Nephron (organoid): Measurements from ENCODE around the gene EIF2AK2.
A peak's percentile ranks its signal among the peaks of the same experiment; 100 is the strongest.
"Not testable (repeated sequence)": the region's sequence is repeated elsewhere in the genome, so short reads cannot be mapped to it uniquely, and the experiment has no call there.

ENCODE experiments used
- H3K27ac Mint-ChIP-seq, 3 experiments: 2 replicates each; pipeline ENCODE4 v1.8.0; 2020; ENCODE audit warnings: mixed read lengths in 3 of 3, mild to moderate bottlenecking in 2 of 3, moderate library complexity in 1 of 3
- H3K27me3 Mint-ChIP-seq: 2 replicates; pipeline ENCODE4 v1.8.0; 2021; ENCODE audit warnings: low read depth, mild to moderate bottlenecking, moderate library complexity, mixed read lengths
- H3K36me3 Mint-ChIP-seq: 2 replicates; pipeline ENCODE4 v1.8.0; 2020; ENCODE audit warnings: low read depth, mixed read lengths
- H3K4me1 Mint-ChIP-seq: 2 replicates; pipeline ENCODE4 v1.8.0; 2020; ENCODE audit warnings: mixed read lengths
- H3K4me3 Mint-ChIP-seq, 3 experiments: 2 replicates each; pipeline ENCODE4 v1.8.0; 2020; ENCODE audit warnings: mild to moderate bottlenecking in 3 of 3, mixed read lengths in 3 of 3, moderate library complexity in 2 of 3
- H3K9me3 Mint-ChIP-seq: 2 replicates; pipeline ENCODE4 v1.8.0; 2020; ENCODE audit warnings: mixed read lengths
- TF ChIP-seq, protein P1 (sequence below), 3 experiments: fragments of 200-600 bp; sonication (generic); IDR thresholded peaks; one replicate each; pipeline ENCODE4 v1.5.0; 2021; ENCODE audit warnings: antibody characterized with exemption in 3 of 3; ENCODE audit not compliant: unreplicated experiment in 3 of 3

EIF2AK2 gene

DNA sequence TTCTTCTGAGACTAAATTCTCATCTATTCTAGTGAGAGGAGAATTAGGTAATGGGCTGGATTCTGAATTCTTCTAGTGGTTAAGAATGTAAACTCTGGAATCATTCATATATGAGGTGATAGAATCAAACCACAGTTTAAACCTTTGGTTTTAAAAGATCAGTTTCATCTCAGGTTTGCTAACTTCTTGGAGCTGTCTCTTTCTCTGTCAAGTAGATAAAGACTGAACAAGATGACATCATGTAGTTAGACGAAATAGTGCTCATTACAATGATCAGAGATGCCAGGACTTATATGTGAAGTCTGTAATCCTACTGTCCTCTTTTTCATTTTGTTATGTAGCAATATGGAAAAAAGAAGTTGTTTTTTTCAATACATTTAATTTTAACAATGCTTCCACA lies 44.4 kb upstream of the EIF2AK2 start:
- TF ChIP-seq, protein P1, sequence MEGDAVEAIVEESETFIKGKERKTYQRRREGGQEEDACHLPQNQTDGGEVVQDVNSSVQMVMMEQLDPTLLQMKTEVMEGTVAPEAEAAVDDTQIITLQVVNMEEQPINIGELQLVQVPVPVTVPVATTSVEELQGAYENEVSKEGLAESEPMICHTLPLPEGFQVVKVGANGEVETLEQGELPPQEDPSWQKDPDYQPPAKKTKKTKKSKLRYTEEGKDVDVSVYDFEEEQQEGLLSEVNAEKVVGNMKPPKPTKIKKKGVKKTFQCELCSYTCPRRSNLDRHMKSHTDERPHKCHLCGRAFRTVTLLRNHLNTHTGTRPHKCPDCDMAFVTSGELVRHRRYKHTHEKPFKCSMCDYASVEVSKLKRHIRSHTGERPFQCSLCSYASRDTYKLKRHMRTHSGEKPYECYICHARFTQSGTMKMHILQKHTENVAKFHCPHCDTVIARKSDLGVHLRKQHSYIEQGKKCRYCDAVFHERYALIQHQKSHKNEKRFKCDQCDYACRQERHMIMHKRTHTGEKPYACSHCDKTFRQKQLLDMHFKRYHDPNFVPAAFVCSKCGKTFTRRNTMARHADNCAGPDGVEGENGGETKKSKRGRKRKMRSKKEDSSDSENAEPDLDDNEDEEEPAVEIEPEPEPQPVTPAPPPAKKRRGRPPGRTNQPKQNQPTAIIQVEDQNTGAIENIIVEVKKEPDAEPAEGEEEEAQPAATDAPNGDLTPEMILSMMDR (IDR thresholded peaks at IDR 0.05; ENCODE audit: unreplicated experiment in 3 of 3): no peak
- no peaks in the 10 kb centered on the region for H3K27me3 Mint-ChIP-seq
- H3K4me1 Mint-ChIP-seq: no peaks in the 10 kb centered on the region
- H3K9me3 Mint-ChIP-seq: peaks cover 14% of the 10 kb centered on the region
- H3K36me3 Mint-ChIP-seq: peaks cover 50% of the 10 kb centered on the region
- no peak overlapping the region for H3K27ac Mint-ChIP-seq
- no peak overlapping the region for H3K4me3 Mint-ChIP-seq

GRCh38 chr2:37198681-37199065 lies 41.9 kb upstream of the EIF2AK2 start:
- TF ChIP-seq, protein P1 (IDR thresholded peaks at IDR 0.05; ENCODE audit: unreplicated experiment in 3 of 3): no peak
- no peaks in the 10 kb centered on the region for H3K4me1 Mint-ChIP-seq
- peaks cover 2% of the 10 kb centered on the region for H3K9me3 Mint-ChIP-seq

DNA sequence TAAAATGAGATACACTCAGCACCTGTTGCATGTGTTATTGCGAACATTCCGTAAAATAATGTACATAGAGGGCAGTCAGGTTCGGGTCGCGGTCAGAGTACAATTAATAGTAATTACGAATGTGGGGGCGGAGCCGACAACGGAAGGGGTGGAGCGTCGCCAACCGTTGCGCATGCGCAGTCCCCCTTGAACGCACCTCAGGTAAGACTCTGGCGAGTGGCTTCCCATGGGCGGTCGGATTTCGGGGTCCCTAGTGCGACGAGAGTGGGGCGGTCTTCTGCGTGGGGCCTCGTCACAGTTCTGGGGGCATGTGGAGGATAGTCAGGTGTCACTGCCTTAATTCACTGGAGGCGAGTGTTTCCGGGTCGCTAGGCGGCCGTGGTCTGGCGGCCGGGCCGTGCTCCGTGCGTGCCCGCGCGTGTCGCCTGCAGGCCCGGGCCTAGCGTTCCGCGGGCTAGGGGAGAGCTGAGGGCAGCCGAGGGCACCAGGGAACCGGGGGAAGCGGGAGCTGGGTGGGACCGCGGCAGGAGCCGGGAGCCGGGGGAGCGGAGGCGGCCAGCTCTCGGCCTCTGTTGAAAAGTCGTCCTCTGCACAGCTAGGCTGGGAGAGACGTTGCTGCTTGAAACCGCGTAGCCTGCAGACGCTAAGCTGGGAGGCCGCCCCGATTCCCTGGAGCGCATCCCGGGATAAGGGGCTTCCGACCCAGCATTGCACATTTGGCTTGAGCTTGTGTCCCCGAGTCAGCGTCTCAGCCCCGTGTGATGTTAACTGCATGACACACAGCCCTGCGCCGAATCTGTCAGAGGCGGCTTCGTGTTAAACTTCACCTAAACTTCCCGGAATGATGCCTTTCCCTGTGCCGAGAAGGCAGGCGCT lies 39.8 kb upstream of the EIF2AK2 start, which contains the start of gene CEBPZOS:
CEBPZOS (plus strand) TSS at position 177 of the 876 bp plus-strand sequence. CDS start 3,209 bp downstream, outside the sequence.
- TF ChIP-seq, protein P1 (IDR thresholded peaks at IDR 0.05; ENCODE audit: unreplicated experiment in 3 of 3): no peak
- no peaks in the 10 kb centered on the region for H3K9me3 Mint-ChIP-seq

More at GRCh38 chr2:37198681-37199065, 41.9 kb upstream of the EIF2AK2 start:
- Mint-ChIP-seq H3K27ac (no peak overlapping the region), H3K36me3 (peaks cover 24% of the 10 kb centered on the region), H3K27me3 (no peaks in the 10 kb centered on the region), H3K4me3 (no peak overlapping the region)

GRCh38 chr2:37195862-37196319 lies 39.1 kb upstream of the EIF2AK2 start:
- H3K4me1 Mint-ChIP-seq, H3K27me3 Mint-ChIP-seq, H3K36me3 Mint-ChIP-seq, H3K9me3 Mint-ChIP-seq, H3K27ac Mint-ChIP-seq: not testable (repeated sequence)
- H3K4me3 Mint-ChIP-seq: peak overlapping the region in 2 of 3 experiments; percentile 74 to 79

More for the DNA sequence above, 39.8 kb upstream of the EIF2AK2 start, which contains the start of gene CEBPZOS:
- Mint-ChIP-seq H3K27ac (peak within 1 kb of the TSS in 1 of 3 experiments; percentile 70), H3K4me1 (no peaks in the 10 kb centered on the region), H3K4me3 (peak within 1 kb of the TSS; percentile 65 to 79 (median 74)), H3K36me3 (peaks cover 9% of the 10 kb centered on the region), H3K27me3 (no peaks in the 10 kb centered on the region)

DNA sequence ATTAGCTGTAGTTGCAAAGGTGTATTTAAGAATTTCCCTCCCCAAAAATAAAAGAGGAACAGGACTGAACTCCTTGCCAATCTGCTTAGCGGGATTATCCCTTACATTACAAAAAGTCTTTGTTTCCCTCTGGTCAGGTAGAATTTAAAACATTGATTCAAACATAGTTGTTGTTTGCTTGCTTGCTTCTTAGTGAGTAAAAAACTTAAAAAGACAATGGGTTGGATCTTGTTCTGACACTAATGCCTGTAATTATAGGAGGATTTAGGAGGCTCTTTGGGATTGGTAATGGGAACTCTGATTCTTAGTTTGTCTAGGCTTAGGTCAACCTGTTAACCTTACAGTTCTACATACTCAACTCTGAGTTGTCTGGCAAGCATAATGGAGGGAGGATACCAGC lies 35.8 kb upstream of the EIF2AK2 start:
- H3K4me3 Mint-ChIP-seq: no peak overlapping the region
- no peaks in the 10 kb centered on the region for H3K36me3 Mint-ChIP-seq
- no peak overlapping the region for H3K27ac Mint-ChIP-seq
- TF ChIP-seq, protein P1 (IDR thresholded peaks at IDR 0.05; ENCODE audit: unreplicated experiment in 3 of 3): no peak
- no peaks in the 10 kb centered on the region for H3K9me3 Mint-ChIP-seq
- H3K27me3 Mint-ChIP-seq: no peaks in the 10 kb centered on the region
- no peaks in the 10 kb centered on the region for H3K4me1 Mint-ChIP-seq

DNA sequence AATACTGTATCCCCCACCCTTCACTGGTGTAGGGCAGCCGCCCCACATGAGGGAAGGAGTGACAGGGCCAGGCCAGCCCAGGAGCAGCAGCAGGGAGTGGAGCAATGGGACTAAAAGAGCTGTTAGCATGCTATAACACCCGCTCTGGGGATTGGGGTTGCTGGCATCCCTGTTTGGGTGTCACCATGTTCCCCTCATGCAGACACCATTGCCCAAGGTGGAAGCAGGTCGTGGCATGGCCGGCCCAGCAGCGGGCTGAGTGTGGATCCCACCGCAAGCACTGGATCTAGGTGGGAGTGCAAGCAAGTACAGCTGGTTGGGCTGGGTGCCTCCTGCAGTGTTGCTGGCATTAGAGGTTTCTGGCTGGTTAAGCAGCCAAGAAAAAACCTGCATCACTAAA lies 35.0 kb upstream of the EIF2AK2 start:
- Mint-ChIP-seq H3K36me3 (no peaks in the 10 kb centered on the region), H3K27me3 (no peaks in the 10 kb centered on the region), H3K4me3 (no peak overlapping the region), H3K9me3 (no peaks in the 10 kb centered on the region), H3K27ac (no peak overlapping the region), H3K4me1 (no peaks in the 10 kb centered on the region)
- TF ChIP-seq, protein P1 (IDR thresholded peaks at IDR 0.05; ENCODE audit: unreplicated experiment in 3 of 3): no peak
